Stimulated activated CD4-positive, alpha-beta T cell treated with anti-CD3 and anti-CD28 coated beads, Interleukin-4, amount 100 ng/mL, for 4 hours (primary cell): ENCODE results near the gene NCAM2.
"Not testable (repeated sequence)": the region's sequence is repeated elsewhere in the genome, so short reads cannot be mapped to it uniquely, and the experiment has no call there.

Experiments
- DNase-seq, 2 experiments: peaks; one replicate each; pipeline ENCODE4 v3.0.0-alpha.2; 2020

Gene NCAM2

DNA sequence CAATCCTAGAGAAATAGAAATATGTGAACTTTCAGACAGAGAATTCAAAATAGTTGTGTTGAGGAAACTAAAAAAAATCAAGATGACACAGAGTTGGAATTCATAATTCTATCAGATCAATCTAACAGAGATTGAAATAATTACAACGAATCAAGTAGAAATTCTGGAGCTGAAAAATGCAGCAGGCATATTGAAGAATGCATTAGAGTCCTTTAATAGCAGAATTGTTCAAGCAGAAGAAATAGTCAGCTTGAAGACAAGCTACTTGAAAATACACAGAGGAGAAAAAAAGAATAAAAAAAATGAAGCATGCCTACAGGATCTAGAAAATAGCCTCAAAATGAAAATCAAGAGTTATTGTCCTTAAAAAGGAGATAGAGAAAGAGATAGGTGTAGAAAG is 347.1 kb downstream of the NCAM2 start:
- no peak for DNase-seq

DNA sequence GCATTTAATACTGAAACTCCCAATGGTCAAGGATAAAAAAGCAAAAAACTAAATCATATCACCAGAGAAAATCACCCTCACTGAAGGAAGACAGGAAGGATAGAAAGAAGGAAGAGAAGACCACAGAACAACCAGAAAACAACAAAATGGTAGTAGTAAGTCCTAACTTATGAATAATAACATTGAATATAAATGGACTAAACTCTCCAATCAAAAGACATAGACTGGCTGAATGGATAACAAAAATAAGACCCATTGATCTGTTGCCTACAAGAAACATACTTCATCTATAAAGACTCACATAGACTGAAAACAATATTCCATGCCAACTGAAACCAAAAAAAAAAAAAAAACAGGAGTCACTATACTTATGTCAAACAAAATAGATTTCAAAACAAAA is 347.7 kb downstream of the NCAM2 start:
- no peak for DNase-seq

DNA sequence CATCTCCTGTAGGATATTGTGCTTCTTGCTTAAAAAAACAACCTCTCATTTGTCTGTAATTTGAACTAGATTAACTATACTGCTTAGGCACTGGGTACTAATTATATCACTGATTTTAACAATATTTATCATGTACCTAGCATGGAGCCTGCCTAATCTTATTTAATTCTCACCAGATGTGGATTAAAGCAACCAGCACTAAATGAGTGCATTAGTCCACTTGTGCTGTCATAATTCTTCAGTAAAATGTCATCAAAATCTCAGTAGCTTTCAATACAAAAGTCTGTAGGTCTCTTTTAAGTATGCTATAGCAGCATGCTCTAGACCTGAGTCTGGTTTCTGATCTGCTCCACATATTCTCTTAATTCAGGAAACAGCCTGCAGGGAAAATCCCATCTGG is 368.1 kb downstream of the NCAM2 start:
- DNase-seq: no peak

DNA sequence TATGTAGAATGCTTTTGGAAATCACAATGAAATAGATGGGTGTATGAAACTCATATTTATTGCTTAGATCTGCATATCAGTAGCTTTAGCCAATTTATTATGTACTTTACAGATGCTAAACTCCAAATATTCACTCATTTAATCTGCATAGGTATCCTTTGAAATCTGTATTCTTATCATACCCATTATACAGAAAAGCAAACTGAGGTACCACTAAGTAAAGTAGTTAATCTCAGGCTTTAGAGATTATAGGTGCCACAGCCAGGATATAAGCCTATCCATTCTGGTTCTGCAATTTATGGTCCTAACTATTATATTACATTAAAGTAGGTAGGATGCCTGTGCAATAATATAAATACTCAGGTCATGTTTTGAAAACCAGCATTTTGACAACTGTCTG is 369.4 kb downstream of the NCAM2 start:
- DNase-seq: no peak

DNA sequence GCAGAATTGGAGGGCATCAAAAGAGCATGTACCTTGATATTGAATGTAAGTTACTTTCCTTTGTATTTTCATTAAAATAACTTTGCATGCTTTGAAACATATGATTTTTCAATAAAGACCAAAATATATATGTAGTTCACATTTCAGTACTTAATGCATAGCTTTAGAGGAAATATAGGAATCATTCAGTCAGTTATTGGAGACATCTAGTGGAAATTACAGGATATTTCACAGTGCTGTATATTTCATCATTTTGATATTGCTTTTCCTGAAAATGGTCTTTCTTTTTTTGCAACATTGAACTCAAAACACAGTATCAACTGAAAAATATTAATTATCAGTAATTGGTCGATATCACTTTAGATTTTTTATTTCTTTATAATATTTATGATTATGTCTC is 375.8 kb downstream of the NCAM2 start:
- no peak for DNase-seq

DNA sequence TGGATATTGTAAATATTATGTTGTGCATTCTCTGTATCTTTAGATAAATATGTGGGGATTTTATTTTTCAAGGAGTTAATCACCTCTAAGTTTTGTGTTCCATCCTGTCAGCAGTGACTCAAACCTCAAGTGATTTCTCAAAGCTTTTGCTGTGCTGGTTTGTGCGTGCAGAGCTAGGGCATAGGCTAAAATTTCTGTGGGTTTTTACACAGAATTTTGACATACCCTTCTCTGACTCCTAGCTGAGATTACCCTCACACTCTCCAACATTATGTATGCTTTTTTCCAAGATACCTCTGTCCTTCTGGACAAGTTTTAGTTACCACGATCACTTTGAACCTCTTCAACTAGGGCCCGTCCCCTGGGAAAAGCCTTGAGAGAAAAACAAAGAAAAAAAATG is 384.9 kb downstream of the NCAM2 start:
- DNase-seq: no peak

DNA sequence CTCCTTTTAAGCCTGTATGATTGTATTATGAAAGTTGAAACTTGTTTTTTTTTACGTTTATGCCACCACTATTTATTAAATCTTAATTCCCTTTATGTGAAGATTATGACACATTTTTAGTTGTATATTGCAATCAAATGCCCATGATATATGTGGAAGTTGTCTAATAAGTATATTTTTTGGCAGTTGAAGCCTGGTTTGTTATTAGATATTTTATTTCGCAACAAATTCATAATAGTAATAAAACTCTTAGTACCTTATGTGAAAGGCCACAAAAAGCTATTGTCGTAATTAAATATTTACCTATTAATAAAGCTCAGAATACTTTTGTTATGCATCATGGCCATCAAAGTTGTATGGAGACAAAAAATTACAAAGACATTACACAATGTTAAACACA is 386.8 kb downstream of the NCAM2 start:
- DNase-seq: no peak

DNA sequence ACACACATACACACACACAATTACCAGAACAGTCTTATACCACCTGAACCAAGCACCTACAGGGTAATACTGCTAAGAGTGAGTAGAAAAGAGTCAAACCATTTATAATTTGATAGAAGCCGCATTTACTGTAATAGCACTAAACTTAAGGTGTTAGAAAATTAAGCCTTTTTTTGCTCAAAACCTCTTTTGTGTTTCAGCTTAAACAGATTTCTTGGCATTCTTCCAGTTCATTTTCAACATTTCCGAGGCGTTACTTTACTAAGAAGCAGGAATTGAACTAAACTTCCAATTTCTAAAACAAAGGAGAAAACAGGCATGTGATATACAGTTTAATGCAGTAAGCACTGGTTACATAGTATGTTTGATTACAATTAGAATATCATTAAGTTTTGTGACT is 387.2 kb downstream of the NCAM2 start:
- no peak for DNase-seq

DNA sequence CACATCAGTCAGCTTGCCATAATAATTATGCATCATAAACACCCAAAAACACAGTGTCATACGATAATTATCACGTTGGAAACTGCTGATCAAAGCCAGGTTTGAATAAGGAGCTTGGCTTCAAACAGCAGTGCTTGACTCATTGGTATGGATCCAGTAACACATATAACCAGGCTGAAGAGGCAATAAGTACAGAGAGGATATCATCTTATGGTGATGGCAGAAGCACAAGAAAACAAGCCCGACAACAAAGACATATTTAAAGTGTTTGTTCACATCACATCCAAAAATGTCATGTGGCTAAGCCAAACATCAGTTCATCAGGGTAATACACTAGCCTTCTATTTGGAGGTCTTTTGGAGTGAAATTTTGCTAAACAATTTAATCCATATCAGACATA is 389.7 kb downstream of the NCAM2 start:
- no peak for DNase-seq

DNA sequence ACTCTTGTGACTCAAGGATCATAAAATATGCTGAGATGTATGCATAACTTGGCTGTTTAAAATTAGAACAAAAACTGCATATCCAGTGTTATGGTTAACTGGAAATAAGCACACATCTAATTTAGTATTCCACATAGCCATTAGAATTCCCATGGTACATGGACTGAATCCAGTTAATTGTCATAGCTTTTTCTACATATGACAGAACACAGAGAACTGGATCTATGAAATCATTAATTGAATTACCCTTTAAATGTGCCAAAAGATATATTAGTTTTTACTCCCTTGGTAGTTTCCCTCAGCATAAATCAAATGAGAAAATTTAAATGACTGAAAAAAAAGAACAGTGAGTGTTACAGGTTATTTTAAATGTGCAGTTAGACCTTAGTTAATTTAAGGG is 395.9 kb downstream of the NCAM2 start:
- DNase-seq: no peak

DNA sequence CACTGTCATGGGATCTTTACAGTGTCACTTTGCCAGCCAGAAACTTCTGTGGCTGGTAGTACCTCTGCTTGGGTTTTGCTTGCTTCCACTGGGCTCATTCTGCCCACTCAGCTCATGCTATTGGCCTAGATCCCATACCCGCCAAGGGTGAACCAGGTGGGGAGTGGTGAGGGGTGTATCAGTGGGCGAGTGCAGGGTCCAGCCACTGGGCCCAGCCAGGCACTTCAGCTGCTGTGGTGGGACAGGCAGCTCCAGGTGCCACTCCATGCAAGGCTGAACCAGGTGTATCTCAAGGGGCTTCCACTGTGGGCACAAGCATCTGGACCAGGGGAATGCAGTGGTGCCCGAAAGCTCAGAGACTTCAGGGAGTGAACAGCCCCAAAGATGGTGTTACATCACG is 398.2 kb downstream of the NCAM2 start:
- no peak for DNase-seq

DNA sequence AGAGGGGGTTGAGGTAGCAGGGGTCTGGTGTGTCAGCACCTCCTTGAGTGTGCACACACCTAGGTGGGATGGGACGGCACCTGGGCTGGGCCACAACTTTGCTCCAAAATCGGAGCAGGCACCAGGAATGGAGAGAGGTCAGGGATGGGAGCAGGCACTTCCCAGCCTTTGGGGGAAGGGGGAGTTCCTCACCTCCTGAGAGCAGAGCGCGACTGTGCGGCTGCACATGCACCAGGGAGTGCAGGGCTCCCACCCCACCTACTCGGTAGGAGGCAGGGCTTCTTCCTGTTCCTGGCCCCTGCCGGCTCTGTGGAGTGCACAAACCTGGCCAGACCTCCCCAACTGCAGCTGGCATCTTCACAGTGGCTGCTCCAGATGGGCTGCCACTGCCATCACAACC is 399.3 kb downstream of the NCAM2 start:
- no peak for DNase-seq

DNA sequence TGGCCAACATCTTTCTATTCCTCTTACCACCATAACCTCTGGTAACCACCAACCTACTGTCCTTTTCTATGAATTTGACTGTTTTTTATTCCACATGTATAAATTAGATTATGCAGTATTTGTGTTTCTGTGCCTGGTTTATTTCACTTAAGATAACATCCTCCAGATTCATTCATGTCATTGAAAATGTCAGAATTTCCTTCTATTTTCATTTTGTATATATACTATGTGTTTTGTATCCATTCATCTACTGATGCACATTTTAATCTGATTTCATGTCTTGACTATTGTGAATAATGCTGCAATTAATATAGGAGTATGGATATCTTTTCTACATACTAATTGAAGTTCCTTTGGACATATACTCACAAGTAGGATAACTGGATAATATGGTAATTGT is 403.2 kb downstream of the NCAM2 start:
- no peak for DNase-seq

DNA sequence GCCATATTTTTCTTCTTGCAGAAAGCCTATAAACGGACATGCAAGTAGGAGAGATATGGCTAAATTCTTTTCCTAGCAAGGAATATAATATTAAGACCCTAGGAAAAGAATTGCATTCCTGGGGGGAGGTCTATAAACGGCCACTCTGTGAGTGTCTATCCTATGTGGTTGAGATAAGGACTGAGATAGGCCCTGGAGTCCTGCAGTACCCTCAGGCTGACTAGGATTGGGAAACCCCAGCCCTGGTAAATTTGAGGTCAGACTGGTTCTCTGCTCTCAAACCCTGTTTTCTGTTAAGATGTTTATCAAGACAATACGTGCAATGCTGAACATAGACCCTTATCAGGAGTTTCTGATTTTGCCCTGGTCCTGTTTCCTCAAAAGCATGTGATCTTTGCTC is 404.0 kb downstream of the NCAM2 start:
- DNase-seq: not testable (repeated sequence)

DNA sequence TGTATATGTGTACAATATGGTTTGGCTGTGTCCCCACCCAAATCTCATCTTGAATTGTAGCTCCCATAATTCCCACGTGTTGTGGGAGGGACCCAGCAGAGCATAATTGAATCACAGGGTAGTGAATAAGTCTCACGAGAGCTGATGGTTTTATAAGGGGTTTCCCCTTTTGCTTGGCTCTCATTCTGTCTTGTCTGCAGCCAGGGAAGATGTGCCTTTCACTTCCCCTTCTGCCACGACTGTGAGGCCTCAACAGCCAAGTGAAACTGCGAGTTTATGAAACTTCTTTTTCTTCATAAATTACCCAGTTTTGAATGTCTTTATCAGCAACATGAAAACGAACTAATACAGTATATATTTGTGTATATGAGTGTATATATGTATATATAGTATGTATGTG is 406.1 kb downstream of the NCAM2 start:
- DNase-seq: not testable (repeated sequence)

DNA sequence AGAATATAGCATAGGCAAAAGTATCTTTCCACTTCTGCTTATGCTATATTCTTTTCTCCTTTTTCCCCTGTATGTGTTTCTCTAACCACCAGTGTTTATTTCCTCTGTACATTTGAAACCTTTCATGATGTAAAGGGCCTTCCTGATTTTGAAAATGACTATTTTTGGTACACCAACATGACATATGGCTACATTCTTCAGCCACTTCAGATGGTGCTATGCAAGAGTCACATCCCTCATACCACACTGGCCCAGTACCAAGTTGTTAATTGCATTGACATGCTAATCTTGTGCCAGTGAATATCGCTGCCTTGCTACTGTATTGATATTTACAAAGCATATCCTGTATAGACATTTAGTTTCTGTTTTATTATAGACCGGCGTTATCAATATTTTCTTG is 408.7 kb downstream of the NCAM2 start:
- no peak for DNase-seq

DNA sequence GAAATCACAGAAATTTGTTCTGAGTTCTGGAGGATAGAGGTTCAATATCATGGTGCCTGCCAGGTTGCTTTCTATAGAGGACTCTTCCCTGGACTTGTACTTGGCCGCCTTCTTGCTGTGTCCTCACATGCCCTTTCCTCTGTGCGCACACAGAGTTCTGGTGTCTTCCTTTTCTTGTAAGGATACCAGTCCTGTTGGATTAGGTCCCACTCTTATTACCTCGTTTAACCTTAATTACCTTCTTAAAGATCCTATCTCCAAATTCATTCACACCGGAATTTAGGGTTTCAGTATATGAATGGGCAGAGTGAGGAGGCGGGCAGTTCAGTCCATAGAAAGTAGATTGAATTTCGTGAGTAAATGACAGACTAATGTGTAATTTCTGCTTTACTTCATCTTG is 413.9 kb downstream of the NCAM2 start:
- no peak for DNase-seq

DNA sequence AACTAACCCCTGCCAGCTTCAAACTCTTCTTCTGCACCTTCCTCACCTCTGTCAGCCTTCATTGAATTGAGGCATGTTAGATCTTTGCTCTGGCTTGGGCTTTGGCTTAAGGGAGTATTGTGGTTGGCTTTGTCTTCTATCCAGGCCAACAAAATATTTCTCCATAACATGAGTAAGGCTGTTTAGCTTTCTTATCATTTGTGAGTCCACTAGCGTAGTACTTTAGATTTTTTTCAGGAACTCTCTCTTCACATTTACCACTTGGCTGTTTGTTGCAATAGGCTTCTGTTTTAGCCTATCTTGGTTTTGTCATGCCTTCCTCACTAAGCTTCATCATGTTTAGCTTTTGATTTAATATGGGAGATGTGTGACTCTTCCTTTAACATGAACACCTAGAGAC is 417.5 kb downstream of the NCAM2 start:
- DNase-seq: no peak

DNA sequence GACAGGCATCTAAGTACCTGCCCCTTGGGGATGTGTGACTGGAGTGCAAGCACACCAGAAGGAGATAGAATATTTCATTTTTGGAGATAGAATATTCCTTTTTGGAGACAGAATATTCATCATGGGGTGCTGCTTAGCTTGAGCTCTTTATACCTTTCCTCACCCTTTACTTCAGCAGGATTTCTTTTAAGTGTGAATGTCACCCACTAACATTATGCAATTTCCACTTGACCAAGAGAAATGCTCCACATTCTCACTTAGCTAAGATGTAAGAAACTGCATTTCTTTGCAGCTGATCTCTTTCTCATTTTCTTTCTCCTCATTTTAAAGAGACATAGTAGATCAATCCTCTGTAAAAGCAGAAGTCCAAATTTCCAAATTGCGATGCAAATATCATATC is 436.7 kb downstream of the NCAM2 start:
- DNase-seq: no peak

DNA sequence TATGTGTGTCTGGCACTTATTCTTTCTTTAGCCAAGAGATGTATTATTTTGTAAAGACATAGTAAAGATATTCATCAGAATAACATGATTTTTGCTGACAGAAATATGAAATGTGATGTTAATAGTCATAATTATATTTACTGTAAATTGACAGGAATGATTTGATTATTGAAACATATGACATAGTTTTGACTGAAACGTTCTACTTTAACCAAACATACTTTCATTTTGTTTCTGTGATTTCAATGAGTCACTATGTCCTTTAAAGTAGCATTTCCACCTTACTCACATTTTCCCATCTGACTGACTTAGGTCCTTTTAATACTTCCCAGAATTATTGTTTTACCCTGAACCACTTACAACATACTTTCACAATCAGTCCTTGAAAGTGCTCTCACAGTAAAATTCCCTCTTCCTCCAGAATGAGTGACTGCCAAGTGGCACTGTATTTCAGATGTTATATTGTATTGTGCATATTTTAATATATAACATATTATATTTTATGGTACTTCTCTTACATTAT is 437.9 kb downstream of the NCAM2 start:
- DNase-seq: no peak

DNA sequence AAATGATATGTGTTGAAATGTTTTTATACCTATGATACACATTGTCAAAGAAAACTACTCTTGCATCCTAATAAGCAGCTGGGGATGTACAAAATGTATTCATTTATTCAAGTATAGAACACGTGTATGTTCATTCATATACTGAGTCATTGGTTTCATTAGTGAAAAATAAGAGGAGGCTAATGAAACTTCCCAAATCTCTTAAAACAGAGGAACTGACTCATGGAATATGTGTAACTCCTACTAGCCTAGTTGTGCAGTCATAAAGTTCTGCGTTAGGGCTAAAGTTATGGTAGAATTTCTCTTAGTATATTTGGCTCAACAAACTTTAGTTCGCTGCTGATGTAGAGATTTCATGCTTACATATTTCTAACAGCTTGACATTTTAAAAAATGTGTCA is 441.6 kb downstream of the NCAM2 start:
- DNase-seq: no peak

DNA sequence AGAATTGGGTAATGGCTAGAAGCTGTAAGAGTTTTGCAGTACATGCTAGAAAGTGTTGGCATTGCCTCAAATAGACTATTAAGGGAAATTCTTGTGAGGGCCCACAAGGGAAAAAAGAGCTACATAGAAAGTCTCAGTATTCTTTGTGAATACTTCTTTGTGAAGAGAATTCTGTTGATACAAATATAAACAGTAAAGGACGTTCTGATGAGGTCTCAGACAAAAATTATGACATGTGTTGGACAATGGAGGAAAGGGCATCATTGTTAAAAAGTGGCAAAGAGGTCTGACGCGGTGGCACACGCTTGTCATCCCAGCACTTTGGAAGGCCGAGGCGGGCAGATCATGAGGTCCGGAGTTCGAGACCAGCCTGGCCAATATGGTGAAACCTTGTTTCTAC is 458.9 kb downstream of the NCAM2 start:
- DNase-seq: no peak

DNA sequence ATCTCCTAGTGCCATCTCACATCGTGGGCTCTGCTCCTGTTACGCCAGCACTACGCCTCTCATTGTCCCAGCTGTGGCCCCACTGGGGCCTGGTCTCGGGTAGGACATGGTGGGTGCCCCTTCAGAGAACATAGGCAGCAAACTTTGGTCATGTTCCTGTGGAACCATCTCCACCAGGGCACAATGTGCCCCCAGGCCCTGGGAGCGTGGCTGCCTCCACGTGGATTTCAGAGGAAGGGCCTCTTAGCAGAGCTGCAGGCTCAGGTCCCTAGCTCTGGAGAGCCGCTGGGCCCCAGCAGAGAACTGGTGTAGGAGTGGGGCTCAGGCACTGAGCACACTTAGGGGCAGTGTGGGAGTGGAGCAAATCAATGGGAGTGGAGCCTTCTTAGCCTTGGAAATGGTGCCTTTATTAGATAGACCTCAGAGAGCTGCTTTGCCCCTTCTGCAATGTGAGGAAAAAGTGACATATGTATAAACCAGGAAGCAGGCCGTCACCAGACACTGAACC is 460.0 kb downstream of the NCAM2 start:
- DNase-seq: no peak

DNA sequence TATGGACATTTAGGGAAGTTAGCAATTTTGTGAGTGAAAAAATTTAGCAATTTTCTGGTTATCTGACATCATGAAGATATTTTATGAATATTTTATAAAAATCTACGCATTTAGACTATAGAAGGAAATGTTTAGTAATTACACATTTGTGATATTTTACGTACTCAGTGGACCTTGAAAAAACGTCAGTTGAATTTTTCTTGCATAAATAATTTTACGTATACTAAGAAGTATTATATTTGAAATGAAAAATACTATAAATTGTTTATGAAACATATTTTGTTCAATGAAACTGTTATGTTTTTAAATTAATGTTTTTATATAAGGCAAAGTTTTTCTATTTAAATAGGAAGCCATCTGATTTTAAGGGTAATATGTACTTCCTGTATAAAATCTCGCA is 462.8 kb downstream of the NCAM2 start:
- no peak for DNase-seq

DNA sequence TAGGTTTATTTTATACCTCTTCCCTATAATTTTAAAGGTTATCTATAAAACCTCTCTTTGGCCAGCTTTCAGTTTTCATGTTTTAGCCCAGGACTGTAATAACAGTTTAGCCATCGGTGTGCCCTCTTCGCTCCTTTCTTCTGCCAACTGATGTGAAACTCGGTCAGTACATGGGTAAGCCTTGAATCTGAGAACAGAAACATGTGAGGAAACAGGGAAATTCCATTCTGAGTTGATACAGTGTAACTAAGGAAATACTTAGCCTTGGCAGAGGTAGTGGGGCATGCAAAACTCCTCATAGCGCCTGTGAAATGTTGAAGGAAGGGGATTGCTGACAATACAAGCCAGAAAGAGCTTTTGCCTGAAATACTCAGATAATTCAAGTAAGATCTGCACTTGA is 465.2 kb downstream of the NCAM2 start:
- no peak for DNase-seq

DNA sequence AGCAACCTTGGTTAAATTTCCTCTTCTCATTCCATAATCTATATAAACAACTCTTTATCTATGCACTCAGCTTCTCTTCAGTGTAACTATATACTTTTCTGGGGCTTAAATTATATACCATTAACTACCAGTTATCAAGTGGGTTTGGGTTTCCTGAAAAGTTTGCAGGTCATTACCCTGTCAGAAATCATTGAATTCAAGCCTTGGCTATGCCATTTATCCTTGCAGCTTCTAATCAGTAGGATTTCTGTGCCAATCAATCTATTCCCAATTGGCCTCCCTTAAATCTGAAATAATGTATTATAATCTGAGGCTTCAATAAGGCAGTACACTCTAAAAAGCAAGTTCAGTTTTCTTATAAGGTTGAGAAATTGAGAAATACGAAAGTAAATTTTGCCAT is 466.5 kb downstream of the NCAM2 start:
- DNase-seq: no peak
